GM18870 (cell line): Measurements from ENCODE around the gene MAGI2.
"Not testable (repeated sequence)": the region's sequence is repeated elsewhere in the genome, so short reads cannot be mapped to it uniquely, and the experiment has no call there.

Experiments
- ATAC-seq: cut with Tn5 transposase; IDR thresholded peaks from one replicate; pipeline ENCODE4 v1.9.1; 2021; ENCODE audit warnings: moderate library complexity; ENCODE audit not compliant: unreplicated experiment

The MAGI2 gene

DNA sequence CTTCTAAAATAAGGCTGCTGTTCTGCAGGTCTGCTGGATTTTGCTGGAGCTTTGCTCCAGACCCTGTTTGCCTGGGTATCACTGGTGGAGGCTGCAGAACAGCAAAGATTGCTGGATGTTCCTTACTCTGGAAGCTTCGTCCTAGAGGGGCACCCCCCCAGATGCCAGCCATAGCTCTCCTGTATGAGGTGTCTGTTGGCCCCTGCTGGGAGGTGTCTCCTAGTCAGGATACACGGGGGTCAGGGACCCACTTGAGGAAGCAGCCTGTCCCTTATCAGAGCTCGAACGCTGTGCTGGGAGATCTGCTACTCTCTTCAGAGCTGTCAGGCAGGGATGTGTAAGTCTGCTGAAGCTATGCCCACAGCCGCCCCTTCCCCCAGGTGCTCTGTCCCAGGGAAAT, 382.3 kb downstream of the MAGI2 start:
- ATAC-seq, result not testable (repeated sequence)

DNA sequence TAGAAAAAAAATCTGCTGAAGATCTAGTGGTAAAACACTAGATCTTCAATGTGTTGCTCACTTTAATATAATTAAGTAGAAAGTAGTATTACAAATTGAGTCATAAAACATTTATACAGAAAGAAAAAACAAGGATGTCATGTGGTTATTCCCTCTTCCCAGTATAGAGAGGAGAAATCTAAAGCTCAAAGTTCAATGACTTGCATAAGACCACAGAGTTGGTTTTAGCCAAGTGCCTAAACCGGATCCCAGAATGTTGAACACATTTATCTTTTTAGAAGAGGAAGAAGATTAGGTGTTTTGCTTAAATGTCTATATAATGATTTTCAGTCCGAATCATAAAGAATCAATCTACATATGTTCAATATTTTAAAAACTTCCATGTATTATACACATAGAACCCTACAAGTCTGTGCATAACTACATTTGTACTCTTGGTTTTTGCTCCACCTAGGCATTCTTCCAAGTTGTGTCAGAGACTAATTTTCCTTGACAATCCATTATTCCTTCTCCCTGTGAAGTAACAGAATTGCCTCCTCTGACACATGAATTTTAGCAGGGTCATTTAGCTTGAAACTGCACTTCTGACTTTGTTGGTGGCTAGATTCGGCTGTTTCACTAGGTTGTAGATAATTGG, 389.2 kb downstream of the MAGI2 start:
- ATAC-seq, result no peak

DNA sequence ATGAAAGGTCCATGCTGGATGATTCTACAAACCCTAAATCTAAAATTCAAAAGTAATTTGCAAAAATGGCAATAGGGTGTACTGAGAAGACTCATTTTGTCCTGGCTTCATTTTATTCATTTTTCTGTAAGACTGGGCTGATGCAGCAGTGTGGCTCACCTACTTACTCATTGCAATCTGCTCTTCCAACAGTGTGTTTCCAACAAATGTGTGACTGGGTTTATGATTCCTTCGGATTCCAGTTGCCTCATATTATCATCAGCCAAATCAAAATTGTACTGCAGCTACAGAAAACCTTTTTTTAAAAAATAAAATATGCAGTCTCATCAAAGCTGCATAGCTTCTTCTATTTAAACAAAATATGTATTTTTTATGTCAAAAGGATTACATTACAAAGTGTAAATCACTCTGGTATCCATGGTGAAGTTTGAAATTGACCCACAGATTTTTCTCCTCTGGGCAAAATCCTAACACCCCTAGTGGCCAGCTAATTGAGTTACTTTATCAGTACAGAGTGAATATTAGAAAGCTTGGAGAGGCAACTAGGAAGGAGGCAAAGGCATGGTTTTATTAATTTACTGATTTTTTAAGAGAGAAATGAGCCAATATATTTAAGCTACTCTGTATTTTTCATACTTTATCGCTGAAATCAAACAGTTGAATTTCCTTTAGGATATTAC, 390.3 kb downstream of the MAGI2 start:
- ATAC-seq, result no peak

DNA sequence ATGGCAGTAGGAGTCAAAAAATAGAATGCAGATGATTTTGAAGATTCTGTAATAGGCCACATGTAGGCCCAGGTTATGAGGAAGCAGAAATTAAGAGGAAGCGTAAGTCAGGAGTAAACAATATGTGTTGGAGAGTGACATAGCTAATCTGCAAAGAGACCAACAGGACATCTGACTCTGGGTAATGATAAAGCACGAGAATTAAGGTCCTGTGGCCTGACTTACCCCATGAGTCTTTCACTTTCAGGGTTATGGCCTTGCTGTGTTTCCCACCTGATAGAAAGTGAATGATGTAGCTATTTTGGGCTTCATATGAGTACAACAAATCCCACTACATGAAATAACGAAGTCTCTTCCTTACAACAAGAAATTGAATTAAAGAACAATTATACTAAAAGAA, 393.0 kb downstream of the MAGI2 start:
- no peak for ATAC-seq

DNA sequence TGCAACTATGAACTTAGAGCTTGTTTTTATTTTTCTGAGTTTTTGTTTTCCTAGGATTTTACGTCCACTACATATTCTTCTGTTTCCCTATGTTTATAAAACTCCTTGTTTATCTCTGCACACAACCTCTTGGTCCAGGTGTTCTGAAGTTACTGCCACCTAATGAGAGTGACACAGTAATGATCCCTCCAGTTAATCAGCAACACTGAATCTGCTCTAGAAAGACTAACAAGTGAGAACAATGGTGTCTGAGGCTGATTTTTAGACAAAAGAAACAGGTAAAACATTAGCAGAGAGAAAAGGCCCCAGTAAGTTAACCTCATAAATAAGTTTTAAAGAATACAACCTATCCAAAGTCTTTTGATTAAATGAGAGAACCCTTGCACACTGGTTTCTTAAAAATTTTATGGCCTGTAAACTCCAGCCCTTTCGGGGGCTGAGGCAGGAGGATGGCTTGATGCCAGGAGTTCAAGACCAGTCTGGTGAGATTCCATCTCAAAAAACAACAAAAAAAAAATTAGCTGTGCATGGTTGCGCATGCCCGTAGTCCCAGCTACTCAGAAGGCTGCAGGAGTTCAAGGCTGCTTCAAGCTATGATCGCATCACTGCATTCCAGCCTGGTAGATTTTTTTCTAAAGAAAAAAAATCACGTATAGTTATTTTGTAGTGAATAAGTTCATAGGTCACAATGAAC, 397.6 kb downstream of the MAGI2 start:
- no peak for ATAC-seq

DNA sequence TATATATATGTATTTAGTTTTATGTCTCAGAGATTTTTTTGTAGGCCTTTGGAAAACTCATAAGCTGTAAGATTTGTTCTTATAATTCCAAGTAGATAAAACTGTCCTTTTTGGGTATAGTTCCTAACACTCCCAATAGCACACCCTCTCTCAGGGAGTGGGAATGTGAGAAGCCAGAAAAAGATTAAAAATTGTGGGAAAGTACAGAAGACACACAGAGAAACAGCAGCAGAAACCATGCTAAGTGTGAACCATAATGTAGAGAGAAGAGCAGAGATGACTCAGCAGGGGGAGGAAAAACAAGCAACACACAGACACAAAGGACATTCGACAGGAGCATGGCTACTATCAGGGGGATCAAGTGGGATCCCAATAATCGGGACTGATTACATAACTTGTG, 401.6 kb downstream of the MAGI2 start:
- no peak for ATAC-seq

DNA sequence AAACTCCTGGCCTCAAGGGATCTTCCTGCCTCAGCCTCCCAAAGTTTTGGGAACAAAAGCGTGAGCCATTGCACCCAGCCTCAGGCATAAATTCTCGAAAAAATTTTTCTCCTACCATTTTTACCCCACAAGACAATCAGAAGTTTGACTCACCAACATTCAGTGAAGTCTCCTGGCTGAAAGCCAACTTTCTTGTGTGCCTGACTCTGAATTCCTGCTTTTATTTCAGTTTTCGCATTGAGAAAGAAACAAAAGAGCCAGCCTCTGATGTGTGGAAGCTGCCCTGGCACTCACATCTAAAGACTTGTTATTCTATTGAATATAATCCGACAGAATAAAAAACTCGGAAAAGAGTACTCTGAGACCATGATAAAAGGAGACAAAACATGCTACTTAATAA, 402.9 kb downstream of the MAGI2 start:
- no peak for ATAC-seq

DNA sequence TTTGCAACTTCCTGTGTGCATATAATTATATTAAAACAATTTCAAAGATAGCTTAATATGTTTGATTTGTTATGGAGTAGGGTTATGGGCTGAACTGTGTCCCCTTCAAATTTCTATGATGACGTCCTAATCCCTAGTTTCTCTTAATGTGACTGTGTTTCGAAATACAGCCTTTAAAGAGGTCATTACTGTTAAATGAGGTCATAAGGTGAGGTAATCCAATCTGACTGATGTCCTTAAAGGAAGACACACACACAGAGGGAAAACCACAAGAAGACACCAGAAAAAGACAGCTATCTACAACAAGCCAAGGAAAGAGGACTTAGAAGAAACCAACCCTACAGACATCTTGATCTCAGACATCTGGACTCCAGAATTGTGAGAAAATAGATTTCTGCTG, 407.4 kb downstream of the MAGI2 start:
- no peak for ATAC-seq

DNA sequence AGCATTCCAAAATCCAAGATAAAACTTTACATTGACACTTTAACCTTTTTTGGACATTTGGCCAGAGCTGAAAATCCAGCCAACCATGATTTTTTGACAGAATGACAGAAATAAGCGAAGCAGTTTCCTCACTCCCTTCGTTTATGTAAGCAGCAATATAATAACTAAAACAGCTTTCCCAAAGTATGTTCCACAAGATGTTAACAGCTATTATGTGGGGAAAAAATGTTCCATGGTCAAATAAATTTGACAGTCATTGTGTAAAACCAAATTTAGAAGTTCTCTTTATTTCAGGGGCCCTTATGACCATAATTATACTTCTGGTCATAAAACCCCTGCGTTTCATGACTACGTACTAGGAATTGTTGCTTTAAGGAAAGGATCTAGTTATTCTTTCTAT, 416.5 kb downstream of the MAGI2 start:
- no peak for ATAC-seq

DNA sequence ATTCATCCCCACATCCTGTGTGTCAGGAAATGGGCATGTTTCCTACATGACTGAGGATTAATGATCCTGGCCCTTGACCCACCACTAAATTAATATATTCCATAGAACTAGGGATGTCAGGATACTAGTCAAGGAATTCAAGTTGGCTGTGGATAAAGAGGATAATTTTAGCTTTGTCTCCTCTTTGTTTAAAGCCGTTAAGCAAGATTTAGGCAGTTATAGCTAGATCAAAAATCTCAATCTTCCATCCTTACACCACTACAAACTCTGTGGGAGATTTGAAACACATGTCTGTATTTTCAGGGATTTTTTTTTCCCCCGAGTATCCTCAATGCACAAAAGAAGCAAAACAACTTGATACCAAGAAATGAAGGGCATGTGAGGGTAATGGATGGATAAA, 417.1 kb downstream of the MAGI2 start:
- no peak for ATAC-seq

DNA sequence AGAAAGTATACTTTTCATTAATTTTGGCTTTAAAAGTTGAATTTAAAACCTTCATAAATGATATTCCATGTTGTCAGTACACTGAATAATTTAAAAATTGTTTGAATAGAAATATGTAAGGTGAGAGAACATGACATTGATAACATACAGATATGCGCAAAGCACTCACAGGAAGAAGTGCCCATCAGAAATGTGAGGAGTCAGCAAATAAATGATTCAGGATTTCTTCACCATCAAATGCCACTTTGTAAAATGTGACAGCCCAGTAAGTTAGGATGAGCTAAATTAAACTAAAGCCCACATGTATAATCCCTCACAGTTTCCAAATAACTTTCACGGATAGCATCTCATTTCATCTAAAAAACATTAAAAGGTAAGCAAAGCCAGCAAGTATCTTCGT, 417.6 kb downstream of the MAGI2 start:
- ATAC-seq, result no peak

DNA sequence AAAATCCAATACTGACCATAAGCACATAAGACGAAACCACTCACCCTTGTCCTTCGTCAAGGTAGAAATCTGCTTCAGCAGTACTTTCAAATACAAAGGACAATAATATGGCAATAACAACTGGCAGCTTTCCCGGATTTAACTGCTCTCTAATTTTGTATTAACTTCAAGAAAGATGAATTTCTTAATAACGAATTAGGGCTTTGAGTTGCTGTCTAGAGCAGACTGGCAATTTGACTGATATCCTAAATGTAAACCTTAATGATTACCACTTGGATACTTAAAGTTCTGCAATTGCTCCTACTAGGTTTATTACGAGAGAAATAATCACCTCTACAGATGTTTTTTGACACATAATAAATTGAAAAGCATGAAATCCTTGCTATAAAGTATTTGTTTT, 418.7 kb downstream of the MAGI2 start:
- ATAC-seq, result no peak

DNA sequence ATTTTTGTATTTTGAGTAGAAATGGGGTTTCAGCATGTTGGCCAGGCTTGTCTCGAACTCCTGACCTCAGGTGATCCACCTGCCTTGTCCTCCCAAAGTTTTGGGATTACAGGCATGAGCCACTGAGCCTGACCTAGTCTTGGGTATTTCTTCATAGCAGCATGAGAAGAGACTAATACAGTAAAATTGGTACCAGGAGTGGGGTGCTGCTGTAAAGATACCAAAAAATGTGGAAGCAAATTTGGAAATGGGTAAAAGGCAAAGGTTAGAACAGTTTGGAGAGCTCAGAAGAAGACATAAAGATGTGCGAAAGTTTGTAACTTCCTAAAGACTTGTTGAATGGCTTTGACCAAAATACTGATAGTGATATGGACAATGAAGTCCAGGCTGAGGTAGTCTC, 433.8 kb downstream of the MAGI2 start:
- not testable (repeated sequence) for ATAC-seq

DNA sequence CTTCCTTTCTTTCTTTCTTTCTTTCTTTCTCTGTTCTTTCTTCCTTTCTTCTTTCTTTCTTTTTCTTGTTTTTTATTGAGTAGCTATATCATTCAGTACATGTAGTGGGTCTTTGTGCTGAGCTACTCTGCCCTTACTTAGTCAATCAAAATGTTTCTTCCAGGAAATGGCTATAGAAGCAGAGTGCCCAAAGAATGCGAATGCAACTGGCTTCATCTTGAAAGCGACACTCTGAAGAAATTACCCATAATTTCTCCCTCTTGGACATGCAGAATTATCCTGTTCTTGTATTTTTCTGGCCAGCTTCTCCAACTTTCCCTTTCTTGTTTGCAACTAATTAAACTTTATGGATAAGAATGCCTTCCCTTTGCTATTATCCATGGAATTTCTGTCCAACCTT, 441.5 kb downstream of the MAGI2 start:
- no peak for ATAC-seq

DNA sequence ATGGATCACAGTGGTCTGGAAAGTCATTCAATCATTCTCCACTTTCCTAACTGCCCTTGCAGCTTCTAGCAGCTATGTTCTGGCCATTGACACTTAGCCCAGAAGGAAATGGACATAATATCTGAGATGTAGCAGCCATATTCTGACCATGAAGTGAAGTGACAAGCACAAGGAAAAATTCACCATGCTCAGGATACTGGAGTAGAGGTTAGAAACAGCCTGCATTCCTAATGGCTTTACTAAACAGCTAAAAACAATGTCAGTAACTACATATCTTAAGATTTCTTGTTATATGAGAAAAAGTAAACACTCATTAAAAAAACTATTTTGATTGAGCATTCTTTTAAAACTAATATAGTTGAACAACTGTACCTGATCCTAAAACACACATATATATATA, 443.8 kb downstream of the MAGI2 start:
- ATAC-seq, result no peak

DNA sequence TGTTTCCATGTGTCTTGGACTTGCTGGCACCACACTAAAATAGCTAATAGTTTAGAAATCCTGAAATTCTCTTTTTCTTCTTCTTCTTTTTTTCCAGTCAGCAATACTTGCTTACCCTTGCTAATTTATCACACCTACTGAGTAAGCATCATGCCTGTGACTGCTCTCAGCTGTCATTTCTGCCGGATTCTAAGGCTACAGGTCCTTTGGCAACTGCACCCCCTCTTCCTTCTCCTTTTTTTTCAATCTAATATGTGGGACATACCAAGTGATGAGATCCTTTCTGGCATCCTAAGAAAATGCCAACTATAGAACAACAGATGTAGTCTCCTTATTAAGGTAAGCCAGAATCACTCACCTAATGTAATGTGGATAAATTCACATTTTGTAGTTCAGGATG, 444.7 kb downstream of the MAGI2 start:
- no peak for ATAC-seq

DNA sequence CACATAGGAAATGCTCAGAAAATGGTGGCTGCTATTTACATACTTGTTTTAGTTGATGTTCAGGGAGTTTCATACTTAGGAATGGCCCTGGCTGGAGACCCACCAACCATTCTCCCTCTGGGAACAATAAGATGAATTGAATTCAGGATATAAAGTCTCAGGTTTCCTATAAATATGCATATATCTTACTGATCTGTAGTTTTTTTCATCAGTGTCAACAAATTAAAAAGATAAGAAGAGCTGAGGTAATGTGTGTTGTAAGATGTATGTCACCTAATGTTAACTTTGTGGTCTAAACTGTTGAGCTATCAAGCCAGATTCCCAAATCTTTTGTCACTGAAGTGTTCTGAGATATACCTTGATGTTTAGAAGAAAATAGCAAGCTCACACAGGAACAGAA, 457.5 kb downstream of the MAGI2 start:
- ATAC-seq, result no peak

DNA sequence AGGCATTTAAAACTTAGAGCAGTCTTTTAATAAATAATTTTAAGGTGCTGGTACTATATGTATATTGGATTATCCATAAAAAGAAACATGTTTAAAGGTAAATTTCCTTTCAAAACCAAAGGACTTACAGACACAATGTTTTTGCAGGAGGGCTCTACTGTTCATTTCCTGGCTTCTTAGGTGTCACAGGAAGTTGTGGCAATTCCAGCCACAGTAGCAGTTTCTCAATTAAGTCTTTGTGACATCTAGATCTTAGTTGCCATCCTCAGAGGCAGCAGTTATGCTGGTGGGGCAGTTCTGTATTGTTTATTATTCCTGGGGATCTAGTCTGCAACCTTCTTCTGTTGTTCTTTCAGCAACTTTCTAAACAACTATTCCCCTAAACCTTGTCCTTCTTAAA, 460.1 kb downstream of the MAGI2 start:
- no peak for ATAC-seq

DNA sequence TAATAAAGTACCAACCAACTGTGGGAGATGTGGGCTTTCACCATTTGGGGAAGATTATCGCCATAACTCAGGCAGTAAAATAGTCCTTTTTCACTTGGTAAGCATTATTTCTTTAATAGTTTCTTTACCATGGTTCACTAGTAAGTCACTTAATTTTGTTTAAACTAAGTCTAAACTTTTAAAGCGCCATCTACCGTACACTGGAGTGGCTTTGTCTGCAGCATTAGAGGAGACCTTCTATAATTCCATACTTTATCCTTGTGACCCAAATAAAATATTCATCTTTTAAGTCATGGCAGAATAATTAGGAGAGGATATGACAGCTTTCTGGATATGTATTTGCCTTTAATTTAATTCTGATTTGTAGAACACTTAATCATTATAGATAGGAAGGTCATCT, 468.0 kb downstream of the MAGI2 start:
- no peak for ATAC-seq

DNA sequence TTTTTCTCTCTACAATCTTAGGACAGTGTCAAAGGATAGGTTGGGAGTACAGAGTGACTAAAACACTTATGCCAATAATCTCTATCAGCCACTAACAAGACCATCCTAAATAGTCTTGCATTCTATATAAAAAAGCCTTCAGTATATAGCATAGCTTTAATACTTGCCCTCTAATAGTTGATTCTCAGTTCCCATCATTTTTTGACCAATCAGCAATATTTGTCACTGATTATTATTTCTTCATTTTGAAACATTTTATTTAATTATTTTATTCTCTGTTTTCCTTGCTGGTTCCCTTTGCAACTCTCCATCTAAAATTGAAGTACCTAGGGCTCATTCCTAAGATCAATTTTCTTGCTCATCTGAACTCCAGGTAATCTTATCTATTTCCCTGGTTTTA, 470.0 kb downstream of the MAGI2 start:
- ATAC-seq, result no peak

DNA sequence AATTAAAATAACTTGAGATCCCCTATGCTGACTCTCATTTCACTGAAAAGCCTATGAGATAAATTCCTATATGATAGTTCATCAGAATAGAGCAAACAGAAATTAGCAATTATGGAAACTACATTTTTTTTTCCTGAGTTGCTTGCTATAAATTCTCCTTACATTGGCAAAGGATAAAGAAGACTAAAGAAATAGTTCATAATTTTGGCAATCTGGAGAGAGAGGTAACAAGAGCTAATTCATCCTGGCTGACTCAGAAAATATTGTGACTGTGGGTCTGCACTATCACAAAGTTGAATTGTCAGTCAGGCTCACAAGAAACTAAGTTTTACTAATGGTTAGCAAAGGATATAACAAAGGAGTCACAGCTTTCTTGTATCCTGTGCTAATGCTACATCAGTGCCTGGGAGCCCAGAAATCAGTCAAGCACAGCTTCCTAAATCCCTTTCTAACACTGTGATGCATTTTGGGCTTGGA, 483.0 kb downstream of the MAGI2 start:
- no peak for ATAC-seq

DNA sequence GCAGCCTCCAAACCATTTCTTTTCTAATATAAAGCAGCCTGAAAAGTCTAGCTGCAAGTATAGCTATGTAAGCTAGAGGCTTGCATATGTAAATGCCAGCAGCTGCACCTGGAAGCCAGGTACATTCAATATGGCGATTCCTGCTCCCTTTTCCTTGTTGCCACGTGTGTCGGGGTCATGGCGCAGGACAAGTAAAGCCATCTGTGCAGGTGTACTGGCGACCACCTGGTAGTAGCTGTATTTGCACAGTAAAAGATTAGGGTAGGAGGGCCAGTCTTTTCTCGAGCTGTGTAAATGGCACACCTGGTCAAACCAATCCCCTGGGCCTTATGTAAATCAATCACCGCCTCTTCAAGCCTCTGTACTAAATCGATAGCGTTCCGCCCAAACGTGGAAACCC, 484.5 kb downstream of the MAGI2 start:
- no peak for ATAC-seq
